Epithelial cell of proximal tubule (primary cell): Measurements from ENCODE around the gene C12orf75. TPM values are rescaled to one million over a fixed set of nuclear protein-coding genes. Genes with fewer than 3 reads are reported as not detected.
"Not testable (repeated sequence)": the region's sequence is repeated elsewhere in the genome, so short reads cannot be mapped to it uniquely, and the experiment has no call there.

Experiments
- DNase-seq: peaks from one replicate; pipeline ENCODE4 v3.0.0-alpha.2; 2011; ENCODE audit warnings: low read depth
- H3K4me3 ChIP-seq: 2 replicates; pipeline ENCODE4 v1.5.1; 2011; ENCODE audit warnings: low read depth, mild to moderate bottlenecking, low read length
- CTCF ChIP-seq: conservative IDR thresholded peaks from 2 replicates; pipeline ENCODE4 v1.5.1; 2012; ENCODE audit warnings: low read depth, mild to moderate bottlenecking, low read length
- total RNA-seq: library from RNA; depleted of rRNA; stranded (reverse); fragments of >200 nt; gene quantifications from 2 replicates; pipeline ENCODE4 v1.2.3, GENCODE V29; 2015

C12orf75 gene
- total RNA-seq, 1 donor from 2014 or later: 726 TPM

DNA sequence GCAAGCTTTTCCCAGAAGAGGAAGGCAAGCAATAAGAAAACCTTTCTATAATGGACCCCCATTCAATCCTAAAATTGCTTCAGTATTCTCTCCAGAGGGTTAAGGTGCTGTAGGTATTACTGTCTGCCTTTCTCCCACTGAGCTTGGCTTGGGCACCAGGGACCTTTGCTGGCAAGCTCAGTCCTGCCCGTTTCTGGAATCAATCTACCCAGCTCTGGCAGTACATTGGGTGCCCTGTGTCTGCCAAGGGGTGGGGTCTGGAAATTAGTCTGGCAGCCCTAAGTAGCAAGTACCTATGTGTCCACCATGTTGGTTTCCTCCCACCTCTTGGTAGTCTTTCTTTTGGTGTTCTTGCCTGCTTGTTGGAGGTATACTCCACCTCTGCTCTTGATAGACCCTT is 72.6 kb downstream of the C12orf75 start:
- no peak overlapping the region for H3K4me3 ChIP-seq
- no peak for DNase-seq
- TF ChIP-seq CTCF: no peak

DNA sequence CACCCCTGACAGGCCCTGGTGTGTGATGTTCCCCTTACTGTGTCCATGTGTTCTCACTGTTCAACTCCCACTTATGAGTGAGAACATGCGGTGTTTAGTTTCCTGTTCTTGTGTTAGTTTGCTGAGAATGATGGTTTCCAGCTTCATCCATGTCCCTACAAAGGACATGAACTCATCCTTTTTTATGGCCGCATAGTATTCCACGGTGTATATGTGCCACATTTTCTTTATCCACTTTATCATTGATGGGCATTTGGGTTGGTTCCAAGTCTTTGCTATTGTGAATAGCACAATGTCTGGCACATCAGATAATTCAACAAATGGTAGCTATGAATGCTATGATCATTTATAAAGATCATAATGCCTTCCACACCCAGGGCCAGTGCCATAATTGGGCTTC is 73.6 kb downstream of the C12orf75 start:
- DNase-seq, H3K4me3 ChIP-seq: not testable (repeated sequence)

DNA sequence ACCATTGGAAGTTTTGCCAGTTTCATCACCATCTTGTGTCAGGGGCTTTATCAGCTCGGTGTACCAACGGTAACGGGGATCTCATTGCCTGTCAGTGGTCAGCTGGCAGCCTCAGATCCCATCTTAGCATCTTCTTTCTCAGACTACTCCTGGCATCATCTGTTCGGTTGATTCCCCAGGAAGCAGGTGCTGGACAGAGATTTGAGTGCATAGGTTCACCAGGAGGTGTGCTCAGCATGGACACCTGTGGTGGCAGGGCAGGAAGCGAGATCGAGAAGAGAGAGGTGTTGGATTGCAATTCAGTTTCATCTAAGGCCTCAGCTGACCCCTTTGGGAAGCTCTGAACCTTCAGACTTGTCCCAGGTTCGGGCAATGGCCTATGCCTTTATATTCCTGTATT is 76.0 kb downstream of the C12orf75 start:
- no peak for DNase-seq
- H3K4me3 ChIP-seq: no peak overlapping the region
- no peak for TF ChIP-seq CTCF

GRCh38 chr12:105409279-105409678 is 78.8 kb downstream of the C12orf75 start:
- no peak for TF ChIP-seq CTCF

GRCh38 chr12:105409801-105410471 is 79.4 kb downstream of the C12orf75 start:
- TF ChIP-seq CTCF: no peak
- DNase-seq: no peak
- no peak overlapping the region for H3K4me3 ChIP-seq

More at GRCh38 chr12:105409279-105409678, 78.8 kb downstream of the C12orf75 start:
- no peak overlapping the region for H3K4me3 ChIP-seq
- no peak for DNase-seq

DNA sequence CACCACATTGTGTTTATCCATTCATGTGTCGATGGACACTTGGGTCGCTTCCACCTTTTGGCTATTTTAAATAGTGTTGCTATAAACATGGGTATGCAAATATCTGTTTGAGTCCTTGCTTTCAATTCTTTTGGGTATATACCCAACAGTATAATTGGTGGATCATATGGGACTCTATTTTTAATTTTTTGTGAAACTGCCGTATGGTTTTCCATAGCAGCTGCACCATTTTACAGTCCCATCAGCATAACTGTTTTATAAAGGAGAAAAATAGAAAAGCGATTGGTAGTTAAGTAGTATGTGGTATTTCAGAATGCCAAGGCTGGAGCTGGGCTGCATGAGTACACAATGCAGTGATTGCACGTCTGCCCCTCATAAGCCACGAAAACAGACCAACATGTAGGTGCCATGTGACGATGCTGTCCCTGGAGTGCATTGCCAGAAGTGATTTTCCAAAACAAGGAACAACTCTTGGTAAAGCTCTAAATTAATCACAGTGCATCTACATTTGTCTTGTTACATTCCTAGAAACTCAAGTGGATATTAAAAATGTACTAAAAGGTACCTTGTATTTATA is 83.5 kb downstream of the C12orf75 start:
- no peak overlapping the region for H3K4me3 ChIP-seq
- no peak for DNase-seq
- TF ChIP-seq CTCF: no peak

- TF ChIP-seq CTCF: no peak
- H3K4me3 ChIP-seq: no peak overlapping the region
- no peak for DNase-seq
Measured at GRCh38 chr12:105417732-105418131, 87.2 kb downstream of the C12orf75 start.
